ENCODE measurements around the gene DUSP8.

- no peak for TF ChIP-seq EP300 (IDR thresholded peaks at IDR 0.05; ENCODE audit: low read depth)
- no peak for TF ChIP-seq CTCF (IDR thresholded peaks at IDR 0.05)
Observed at GRCh38 chr11:1533342-1533725, 38.7 kb downstream of the DUSP8 start.
